ENCODE results near the gene GOLGA8Q.
"Not testable (repeated sequence)": the region's sequence is repeated elsewhere in the genome, so short reads cannot be mapped to it uniquely, and the experiment has no call there.

DNA sequence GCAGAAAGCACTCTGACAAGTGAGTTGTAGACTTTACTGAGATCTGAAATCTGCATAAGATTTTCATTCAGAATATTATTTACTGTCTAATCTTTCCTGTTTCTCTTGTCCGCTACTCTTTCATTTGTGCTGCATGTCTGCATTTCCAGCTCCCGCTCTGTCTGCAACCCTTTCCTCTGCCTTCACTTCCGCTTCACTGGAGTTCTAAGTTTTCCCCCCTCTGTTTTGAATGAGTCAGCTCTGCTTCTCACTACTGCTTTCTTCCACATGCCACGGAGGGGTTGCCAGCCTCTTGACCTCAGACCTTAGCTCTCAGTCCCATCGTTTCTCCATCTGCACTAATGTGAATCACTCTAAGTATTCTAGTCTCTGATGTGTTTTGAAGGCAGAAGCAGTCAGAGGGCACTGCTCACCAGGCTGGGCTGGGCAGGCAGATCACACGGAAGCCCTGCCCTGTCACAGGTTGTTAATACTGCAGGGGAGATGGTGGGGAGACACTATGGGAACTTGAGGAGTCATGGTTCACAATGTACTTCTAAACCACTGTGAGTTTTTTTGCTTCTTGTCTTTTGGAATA lies 27.6 kb downstream of the GOLGA8Q start:
- TF ChIP-seq, protein P1, sequence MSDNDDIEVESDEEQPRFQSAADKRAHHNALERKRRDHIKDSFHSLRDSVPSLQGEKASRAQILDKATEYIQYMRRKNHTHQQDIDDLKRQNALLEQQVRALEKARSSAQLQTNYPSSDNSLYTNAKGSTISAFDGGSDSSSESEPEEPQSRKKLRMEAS (IDR thresholded peaks at IDR 0.05), result not testable (repeated sequence)
- TF ChIP-seq, protein P2, sequence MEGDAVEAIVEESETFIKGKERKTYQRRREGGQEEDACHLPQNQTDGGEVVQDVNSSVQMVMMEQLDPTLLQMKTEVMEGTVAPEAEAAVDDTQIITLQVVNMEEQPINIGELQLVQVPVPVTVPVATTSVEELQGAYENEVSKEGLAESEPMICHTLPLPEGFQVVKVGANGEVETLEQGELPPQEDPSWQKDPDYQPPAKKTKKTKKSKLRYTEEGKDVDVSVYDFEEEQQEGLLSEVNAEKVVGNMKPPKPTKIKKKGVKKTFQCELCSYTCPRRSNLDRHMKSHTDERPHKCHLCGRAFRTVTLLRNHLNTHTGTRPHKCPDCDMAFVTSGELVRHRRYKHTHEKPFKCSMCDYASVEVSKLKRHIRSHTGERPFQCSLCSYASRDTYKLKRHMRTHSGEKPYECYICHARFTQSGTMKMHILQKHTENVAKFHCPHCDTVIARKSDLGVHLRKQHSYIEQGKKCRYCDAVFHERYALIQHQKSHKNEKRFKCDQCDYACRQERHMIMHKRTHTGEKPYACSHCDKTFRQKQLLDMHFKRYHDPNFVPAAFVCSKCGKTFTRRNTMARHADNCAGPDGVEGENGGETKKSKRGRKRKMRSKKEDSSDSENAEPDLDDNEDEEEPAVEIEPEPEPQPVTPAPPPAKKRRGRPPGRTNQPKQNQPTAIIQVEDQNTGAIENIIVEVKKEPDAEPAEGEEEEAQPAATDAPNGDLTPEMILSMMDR (IDR thresholded peaks at IDR 0.05; ENCODE audit: low read depth, low read length, missing input control), result not testable (repeated sequence)
- TF ChIP-seq YY1 (IDR thresholded peaks at IDR 0.05), result not testable (repeated sequence)
- TF ChIP-seq, protein P3, sequence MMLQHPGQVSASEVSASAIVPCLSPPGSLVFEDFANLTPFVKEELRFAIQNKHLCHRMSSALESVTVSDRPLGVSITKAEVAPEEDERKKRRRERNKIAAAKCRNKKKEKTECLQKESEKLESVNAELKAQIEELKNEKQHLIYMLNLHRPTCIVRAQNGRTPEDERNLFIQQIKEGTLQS (IDR thresholded peaks at IDR 0.05), result not testable (repeated sequence)
